GM12801 (cell line): ENCODE data around the gene PEX16.

Source experiments
- CTCF ChIP-seq: IDR thresholded peaks from one replicate; pipeline ENCODE4 v1.5.1; 2011; ENCODE audit warnings: control low read depth; ENCODE audit not compliant: insufficient read length; ENCODE audit errors: extremely low read depth

PEX16 gene

GRCh38 chr11:45947885-45948284 is 30.2 kb upstream of the PEX16 start:
- TF ChIP-seq CTCF: no peak

GRCh38 chr11:45945397-45945999 is 27.8 kb upstream of the PEX16 start:
- TF ChIP-seq CTCF: no peak

GRCh38 chr11:45942381-45942780 is 24.7 kb upstream of the PEX16 start:
- TF ChIP-seq CTCF: no peak

- TF ChIP-seq CTCF: no peak
Measured at GRCh38 chr11:45941285-45941684, 23.6 kb upstream of the PEX16 start.

- TF ChIP-seq CTCF: no peak
Measured at GRCh38 chr11:45939836-45940235, 22.2 kb upstream of the PEX16 start.

- no peak for TF ChIP-seq CTCF
Measured at GRCh38 chr11:45937916-45938315, 20.2 kb upstream of the PEX16 start.

DNA sequence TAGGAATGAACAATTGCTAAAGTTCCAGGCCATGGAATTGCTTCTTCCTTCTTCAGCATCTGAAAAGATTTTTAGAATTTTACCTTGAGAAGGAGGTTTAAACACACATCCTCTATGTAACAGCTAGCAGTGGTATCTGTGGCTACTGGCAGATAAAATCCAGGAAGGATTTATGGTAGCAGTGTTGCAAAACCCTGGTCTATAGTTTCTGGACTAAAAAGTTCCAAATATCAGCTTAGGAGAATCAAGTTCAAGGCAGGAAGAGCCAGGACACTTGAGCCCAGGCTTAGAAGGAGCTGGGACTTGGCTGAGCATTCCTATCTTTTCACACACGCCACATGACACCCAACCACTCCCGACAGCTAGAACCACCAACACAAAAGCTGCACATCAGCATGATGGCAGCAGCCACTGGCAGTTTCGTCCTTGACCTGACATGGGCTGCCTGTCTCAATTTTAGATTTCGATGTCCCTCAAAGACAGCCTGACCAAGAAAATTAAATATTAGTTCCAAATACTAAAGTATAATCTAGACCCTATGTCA is 18.9 kb upstream of the PEX16 start:
- TF ChIP-seq CTCF: no peak
